ENCODE measurements around the gene BTN2A1.

DNA sequence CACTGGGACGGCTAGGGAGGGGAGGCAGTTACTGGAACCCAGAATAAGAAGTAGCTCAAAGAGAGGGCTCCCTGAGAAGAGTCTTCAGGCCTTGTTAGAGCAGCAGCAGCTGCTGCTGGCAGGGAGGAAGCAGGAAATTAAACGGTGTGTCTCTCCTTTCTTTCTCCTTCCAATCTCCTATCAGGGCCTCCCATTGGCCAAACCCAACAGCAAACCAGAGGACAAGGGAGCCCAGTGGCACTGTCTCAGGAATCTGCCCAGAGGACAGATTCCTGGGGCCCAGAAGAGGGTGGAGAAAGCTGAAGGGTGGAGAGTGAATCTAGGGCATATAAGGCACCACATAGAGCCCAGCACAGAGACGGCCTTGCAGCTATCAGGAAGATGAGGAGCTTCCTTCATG, 45.5 kb upstream of the BTN2A1 start:
- TF ChIP-seq, protein P1, sequence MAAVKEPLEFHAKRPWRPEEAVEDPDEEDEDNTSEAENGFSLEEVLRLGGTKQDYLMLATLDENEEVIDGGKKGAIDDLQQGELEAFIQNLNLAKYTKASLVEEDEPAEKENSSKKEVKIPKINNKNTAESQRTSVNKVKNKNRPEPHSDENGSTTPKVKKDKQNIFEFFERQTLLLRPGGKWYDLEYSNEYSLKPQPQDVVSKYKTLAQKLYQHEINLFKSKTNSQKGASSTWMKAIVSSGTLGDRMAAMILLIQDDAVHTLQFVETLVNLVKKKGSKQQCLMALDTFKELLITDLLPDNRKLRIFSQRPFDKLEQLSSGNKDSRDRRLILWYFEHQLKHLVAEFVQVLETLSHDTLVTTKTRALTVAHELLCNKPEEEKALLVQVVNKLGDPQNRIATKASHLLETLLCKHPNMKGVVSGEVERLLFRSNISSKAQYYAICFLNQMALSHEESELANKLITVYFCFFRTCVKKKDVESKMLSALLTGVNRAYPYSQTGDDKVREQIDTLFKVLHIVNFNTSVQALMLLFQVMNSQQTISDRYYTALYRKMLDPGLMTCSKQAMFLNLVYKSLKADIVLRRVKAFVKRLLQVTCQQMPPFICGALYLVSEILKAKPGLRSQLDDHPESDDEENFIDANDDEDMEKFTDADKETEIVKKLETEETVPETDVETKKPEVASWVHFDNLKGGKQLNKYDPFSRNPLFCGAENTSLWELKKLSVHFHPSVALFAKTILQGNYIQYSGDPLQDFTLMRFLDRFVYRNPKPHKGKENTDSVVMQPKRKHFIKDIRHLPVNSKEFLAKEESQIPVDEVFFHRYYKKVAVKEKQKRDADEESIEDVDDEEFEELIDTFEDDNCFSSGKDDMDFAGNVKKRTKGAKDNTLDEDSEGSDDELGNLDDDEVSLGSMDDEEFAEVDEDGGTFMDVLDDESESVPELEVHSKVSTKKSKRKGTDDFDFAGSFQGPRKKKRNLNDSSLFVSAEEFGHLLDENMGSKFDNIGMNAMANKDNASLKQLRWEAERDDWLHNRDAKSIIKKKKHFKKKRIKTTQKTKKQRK (IDR thresholded peaks at IDR 0.05; ENCODE audit: low read length) = no peak
- TF ChIP-seq JUN (CRISPR knock-in tag; IDR thresholded peaks at IDR 0.05) (no peak), ZNF24 (IDR thresholded peaks at IDR 0.05) (no peak), XBP1 (CRISPR knock-in tag; IDR thresholded peaks at IDR 0.05) (no peak), HMGA1 (CRISPR knock-in tag; conservative IDR thresholded peaks at IDR 0.05) (no peak), HMG20A (CRISPR knock-in tag; IDR thresholded peaks at IDR 0.05; ENCODE audit: borderline replicate concordance) (no peak), ZNF3 (CRISPR knock-in tag; IDR thresholded peaks at IDR 0.05) (no peak), TAF15 (IDR thresholded peaks at IDR 0.05; ENCODE audit: low read depth, low read length, poor library complexity, severe bottlenecking) (no peak)
- TF ChIP-seq, protein P2, sequence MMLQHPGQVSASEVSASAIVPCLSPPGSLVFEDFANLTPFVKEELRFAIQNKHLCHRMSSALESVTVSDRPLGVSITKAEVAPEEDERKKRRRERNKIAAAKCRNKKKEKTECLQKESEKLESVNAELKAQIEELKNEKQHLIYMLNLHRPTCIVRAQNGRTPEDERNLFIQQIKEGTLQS (CRISPR knock-in tag; IDR thresholded peaks at IDR 0.05) = no peak
- TF ChIP-seq, protein P3, sequence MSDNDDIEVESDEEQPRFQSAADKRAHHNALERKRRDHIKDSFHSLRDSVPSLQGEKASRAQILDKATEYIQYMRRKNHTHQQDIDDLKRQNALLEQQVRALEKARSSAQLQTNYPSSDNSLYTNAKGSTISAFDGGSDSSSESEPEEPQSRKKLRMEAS (IDR thresholded peaks at IDR 0.05) = no peak
- TF ChIP-seq, protein P4, sequence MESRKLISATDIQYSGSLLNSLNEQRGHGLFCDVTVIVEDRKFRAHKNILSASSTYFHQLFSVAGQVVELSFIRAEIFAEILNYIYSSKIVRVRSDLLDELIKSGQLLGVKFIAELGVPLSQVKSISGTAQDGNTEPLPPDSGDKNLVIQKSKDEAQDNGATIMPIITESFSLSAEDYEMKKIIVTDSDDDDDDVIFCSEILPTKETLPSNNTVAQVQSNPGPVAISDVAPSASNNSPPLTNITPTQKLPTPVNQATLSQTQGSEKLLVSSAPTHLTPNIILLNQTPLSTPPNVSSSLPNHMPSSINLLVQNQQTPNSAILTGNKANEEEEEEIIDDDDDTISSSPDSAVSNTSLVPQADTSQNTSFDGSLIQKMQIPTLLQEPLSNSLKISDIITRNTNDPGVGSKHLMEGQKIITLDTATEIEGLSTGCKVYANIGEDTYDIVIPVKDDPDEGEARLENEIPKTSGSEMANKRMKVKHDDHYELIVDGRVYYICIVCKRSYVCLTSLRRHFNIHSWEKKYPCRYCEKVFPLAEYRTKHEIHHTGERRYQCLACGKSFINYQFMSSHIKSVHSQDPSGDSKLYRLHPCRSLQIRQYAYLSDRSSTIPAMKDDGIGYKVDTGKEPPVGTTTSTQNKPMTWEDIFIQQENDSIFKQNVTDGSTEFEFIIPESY (CRISPR knock-in tag; IDR thresholded peaks at IDR 0.05) = no peak
- TF ChIP-seq, protein P5, sequence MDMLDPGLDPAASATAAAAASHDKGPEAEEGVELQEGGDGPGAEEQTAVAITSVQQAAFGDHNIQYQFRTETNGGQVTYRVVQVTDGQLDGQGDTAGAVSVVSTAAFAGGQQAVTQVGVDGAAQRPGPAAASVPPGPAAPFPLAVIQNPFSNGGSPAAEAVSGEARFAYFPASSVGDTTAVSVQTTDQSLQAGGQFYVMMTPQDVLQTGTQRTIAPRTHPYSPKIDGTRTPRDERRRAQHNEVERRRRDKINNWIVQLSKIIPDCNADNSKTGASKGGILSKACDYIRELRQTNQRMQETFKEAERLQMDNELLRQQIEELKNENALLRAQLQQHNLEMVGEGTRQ (IDR thresholded peaks at IDR 0.05; ENCODE audit: low read depth, low read length) = no peak
- TF ChIP-seq, protein P5 (CRISPR knock-in tag; IDR thresholded peaks at IDR 0.05; ENCODE audit: borderline replicate concordance) = no peak
